ENCODE data around the gene OOEP. TPM values are rescaled to one million over a fixed set of nuclear protein-coding genes. Genes with fewer than 3 reads are reported as not detected.

The OOEP gene
- total and polyA plus RNA-seq, 10 donors = 0.17 to 0.70 (median 0.23) TPM; not detected in 6

DNA sequence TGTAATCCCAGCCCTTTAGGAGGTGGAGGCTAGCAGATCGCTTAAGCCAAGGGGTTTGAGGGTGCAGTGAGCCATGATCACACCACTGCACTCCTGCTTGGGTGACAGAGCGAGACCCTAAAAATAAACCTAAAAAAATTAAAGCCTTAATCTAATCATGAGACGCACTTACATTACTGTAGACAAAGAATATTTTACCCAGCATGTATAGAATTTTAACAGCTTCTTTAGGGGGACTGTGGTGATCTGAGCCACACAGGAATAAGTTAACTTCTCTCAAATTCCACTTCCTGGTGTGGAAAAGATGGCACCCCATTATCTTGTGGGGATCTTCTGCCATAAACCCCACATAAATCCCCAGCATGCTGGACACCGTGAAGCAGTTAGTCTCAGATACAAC, 2.3 kb upstream of the OOEP start:
- Histone ChIP-seq H3K27me3 (replicated peaks in 1 of 7) (no peaks in the 10 kb centered on the region), H3K4me3 (no peak overlapping the region), H3K4me1 (no peaks in the 10 kb centered on the region), H3K9me3 (peaks cover 0 to 33% (median 22%) of the 10 kb centered on the region in 8 donors), H3K27ac (no peak overlapping the region), H3K36me3 (no peaks in the 10 kb centered on the region)
- 94 to 100% (median 98%) methylated on average over 4 of the region's 4 CpGs for WGBS, 5 donors
- intact Hi-C loops (cut with DNase I; ENCODE audit: low total_unique reads) = no loop called here
- TF ChIP-seq POLR2AphosphoS5 (IDR thresholded peaks at IDR 0.05) = no peak
- DNase-seq = no peak

DNA sequence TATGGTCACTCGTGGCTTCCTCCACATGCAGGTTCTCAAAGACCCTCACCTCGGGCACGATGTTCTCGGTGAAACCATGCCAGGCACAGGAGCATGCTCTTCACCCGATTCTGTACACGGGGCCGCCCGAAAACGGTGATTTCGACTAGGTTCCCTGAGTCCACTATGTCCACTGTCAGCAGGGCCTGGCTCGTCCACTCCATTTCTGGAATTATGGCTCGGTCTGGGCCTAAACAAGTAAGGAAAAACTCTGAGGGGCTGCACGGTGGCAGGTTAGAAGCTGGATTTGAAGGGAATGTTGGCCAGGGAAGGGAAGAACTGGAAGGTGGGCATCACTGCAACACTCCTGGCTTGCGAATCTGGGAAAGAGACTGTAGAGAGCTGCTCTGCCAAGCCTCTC, 540 bp downstream of the OOEP start:
- H3K4me3 ChIP-seq = no peak overlapping the region
- no peaks in the 10 kb centered on the region for H3K36me3 ChIP-seq
- no peak for DNase-seq
- H3K27ac ChIP-seq = no peak overlapping the region
- no peaks in the 10 kb centered on the region for H3K27me3 ChIP-seq (replicated peaks in 1 of 7)
- intact Hi-C loops (cut with DNase I; ENCODE audit: low total_unique reads) = no loop called here
- no peak for TF ChIP-seq POLR2AphosphoS5 (IDR thresholded peaks at IDR 0.05)
- TF ChIP-seq, protein P1, sequence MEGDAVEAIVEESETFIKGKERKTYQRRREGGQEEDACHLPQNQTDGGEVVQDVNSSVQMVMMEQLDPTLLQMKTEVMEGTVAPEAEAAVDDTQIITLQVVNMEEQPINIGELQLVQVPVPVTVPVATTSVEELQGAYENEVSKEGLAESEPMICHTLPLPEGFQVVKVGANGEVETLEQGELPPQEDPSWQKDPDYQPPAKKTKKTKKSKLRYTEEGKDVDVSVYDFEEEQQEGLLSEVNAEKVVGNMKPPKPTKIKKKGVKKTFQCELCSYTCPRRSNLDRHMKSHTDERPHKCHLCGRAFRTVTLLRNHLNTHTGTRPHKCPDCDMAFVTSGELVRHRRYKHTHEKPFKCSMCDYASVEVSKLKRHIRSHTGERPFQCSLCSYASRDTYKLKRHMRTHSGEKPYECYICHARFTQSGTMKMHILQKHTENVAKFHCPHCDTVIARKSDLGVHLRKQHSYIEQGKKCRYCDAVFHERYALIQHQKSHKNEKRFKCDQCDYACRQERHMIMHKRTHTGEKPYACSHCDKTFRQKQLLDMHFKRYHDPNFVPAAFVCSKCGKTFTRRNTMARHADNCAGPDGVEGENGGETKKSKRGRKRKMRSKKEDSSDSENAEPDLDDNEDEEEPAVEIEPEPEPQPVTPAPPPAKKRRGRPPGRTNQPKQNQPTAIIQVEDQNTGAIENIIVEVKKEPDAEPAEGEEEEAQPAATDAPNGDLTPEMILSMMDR (IDR thresholded peaks at IDR 0.05 in 8 of 11, conservative IDR thresholded peaks at IDR 0.05 in 3 of 11) = no peak
- TF ChIP-seq POLR2A (IDR thresholded peaks at IDR 0.05) = no peak
- peaks cover 0 to 33% (median 22%) of the 10 kb centered on the region in 8 donors for H3K9me3 ChIP-seq
- 84 to 94% (median 93%) methylated on average over 14 of the region's 14 CpGs for WGBS, 5 donors
- H3K4me1 ChIP-seq = no peaks in the 10 kb centered on the region

DNA sequence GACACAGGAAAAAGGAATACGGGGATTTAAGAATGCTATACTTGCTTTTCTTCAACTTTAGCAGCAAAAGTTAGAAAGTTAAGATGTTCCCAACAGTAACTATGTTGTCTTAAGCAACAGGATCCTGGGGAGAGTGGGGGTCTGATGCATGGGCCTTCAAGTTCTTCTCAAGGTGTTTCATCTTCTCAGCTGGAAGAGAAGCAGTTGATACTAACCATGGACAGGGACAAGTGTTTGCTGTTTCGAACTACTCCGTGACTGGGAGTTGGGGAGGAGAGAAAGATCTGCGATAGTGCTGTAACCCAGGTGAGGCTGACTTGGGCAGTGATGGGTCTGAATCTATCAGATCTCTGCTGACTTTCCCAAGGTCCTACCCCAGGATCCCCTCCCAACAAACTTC, 1.0 kb downstream of the OOEP start:
- no peak overlapping the region for H3K27ac ChIP-seq
- 85 to 94% (median 91%) methylated on average over 4 of the region's 4 CpGs for WGBS, 5 donors

DNA sequence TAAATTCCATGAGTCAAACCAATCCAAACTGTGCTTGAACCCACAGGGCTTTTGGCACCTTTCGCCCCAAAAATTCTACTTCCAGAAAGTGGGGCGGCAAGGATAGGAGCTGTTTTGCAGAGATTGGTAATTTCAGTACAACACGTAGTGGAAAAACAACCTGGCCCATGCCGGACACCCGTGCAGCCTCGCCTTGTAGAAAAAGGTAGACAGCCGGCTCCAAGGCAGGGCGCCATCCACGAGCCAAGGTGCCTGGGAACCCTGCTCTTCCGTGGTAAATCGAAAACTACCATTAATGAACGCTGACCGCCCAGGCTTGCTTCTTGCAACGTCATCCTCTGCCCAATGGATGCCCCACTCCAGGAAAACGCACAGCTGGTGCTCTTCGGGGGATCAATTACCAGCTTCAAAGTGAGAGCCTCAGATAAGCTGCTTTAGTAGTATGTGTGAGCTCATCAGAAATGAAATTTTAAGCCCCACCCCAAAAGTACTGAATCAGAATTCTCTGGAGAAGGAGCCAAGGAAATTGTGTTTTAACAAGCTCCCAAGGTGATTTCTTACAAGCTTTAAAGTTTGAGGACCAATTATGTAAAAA, 1.8 kb downstream of the OOEP start:
- Histone ChIP-seq H3K36me3 (no peaks in the 10 kb centered on the region), H3K9me3 (peaks cover 0 to 27% (median 22%) of the 10 kb centered on the region in 8 donors), H3K27me3 (replicated peaks in 1 of 7) (no peaks in the 10 kb centered on the region), H3K27ac (no peak overlapping the region), H3K4me1 (no peaks in the 10 kb centered on the region), H3K4me3 (no peak overlapping the region)
- intact Hi-C loops (cut with DNase I; ENCODE audit: low total_unique reads) = no loop called here
- no peak for DNase-seq
- WGBS, 5 donors = 79 to 85% (median 82%) methylated on average over 16 of the region's 16 CpGs
- TF ChIP-seq POLR2AphosphoS5 (IDR thresholded peaks at IDR 0.05) (no peak), POLR2A (IDR thresholded peaks at IDR 0.05) (no peak)
- TF ChIP-seq, protein P1 (IDR thresholded peaks at IDR 0.05 in 8 of 11, conservative IDR thresholded peaks at IDR 0.05 in 3 of 11) = no peak

More for the DNA sequence above, 1.0 kb downstream of the OOEP start:
- Histone ChIP-seq H3K27me3 (replicated peaks in 1 of 7) (no peaks in the 10 kb centered on the region), H3K4me3 (no peak overlapping the region), H3K9me3 (peaks cover 0 to 33% (median 22%) of the 10 kb centered on the region in 8 donors), H3K36me3 (no peaks in the 10 kb centered on the region), H3K4me1 (no peaks in the 10 kb centered on the region)
- TF ChIP-seq, protein P1 (IDR thresholded peaks at IDR 0.05 in 8 of 11, conservative IDR thresholded peaks at IDR 0.05 in 3 of 11) = no peak
- no peak for TF ChIP-seq POLR2A (IDR thresholded peaks at IDR 0.05)
- no peak for TF ChIP-seq POLR2AphosphoS5 (IDR thresholded peaks at IDR 0.05)
- intact Hi-C loops (cut with DNase I; ENCODE audit: low total_unique reads) = no loop called here
- no peak for DNase-seq
